BJ (cell line): ENCODE measurements around the gene SLC25A41. TPM values are rescaled to one million over a fixed set of nuclear protein-coding genes. Genes with fewer than 3 reads are reported as not detected.

Experiments
- CTCF ChIA-PET: fragments of 350-600 bp; formaldehyde crosslinking; extraction: SDS; loops from one replicate; lab custom pipeline; 2021; ENCODE audit warnings: antibody characterized with exemption, inconsistent platforms; lab: Yijun Ruan, JAX
- POLR2A ChIA-PET: fragments of 300-600 bp; sonication (Branson Sonifier 250); formaldehyde crosslinking; extraction: SDS; loops from one replicate; lab custom pipeline; 2021; ENCODE audit warnings: antibody characterized with exemption; lab: Charles Lee
- DNase-seq: peaks from one replicate; pipeline ENCODE4 v3.0.0-alpha.2; 2011; ENCODE audit warnings: low read depth
- H3K27me3 ChIP-seq: 2 replicates; pipeline ENCODE4 v1.6.0; 2011; ENCODE audit warnings: low read length; ENCODE audit not compliant: control insufficient read depth, insufficient read depth
- H3K36me3 ChIP-seq: 2 replicates; pipeline ENCODE4 v1.5.1; 2011; ENCODE audit warnings: low read length; ENCODE audit not compliant: control insufficient read depth, insufficient read depth
- H3K4me3 ChIP-seq: 2 replicates; pipeline ENCODE4 v1.5.1; 2011; ENCODE audit warnings: low read depth, mild to moderate bottlenecking, control low read depth, low read length
- polyA plus RNA-seq: library from polyadenylated mRNA; depleted of rRNA; stranded (reverse); fragments of >200 nt; gene quantifications from 2 replicates; pipeline ENCODE4 v1.2.3, GENCODE V29; 2011
- TF ChIP-seq, protein P1 (sequence below): IDR thresholded peaks from 2 replicates; pipeline ENCODE4 v1.5.1; 2011; ENCODE audit warnings: low read depth, mild to moderate bottlenecking, control low read depth, inconsistent platforms, low read length, moderate library complexity; ENCODE audit not compliant: insufficient read depth

Gene SLC25A41
- polyA plus RNA-seq, 1 experiment: 0.05 TPM

DNA sequence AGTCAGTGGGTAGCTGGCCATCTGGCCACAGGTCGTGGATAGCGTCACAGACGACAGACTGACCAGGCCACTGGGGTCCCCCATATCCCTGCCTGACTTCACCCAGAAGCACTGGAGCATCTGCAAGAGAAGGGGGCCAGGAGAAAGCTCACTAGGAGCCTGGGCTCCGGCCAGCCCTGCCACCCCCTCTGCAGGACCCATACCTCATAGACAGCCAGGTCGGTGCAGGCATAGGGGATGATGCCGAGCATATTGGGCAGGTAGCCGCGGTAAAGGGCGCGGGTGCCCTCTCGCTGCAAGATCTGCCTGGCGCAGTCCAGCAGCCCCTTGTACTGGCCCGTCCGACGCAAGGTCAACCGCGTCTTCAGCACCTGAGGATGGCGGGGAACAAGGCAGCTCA lies 6.4 kb downstream of the SLC25A41 start:
- Histone ChIP-seq H3K36me3 (no peaks in the 10 kb centered on the region), H3K4me3 (no peak overlapping the region), H3K27me3 (no peaks in the 10 kb centered on the region)
- no peak for DNase-seq
- ChIA-PET CTCF (interaction anchor here (0.6 to 0.8 kb wide), 2 partner anchors 9 to 380 kb away, joined by 3 read pairs; no protein-coding TSS in a partner anchor), POLR2A (no interaction called here)
- TF ChIP-seq, protein P1, sequence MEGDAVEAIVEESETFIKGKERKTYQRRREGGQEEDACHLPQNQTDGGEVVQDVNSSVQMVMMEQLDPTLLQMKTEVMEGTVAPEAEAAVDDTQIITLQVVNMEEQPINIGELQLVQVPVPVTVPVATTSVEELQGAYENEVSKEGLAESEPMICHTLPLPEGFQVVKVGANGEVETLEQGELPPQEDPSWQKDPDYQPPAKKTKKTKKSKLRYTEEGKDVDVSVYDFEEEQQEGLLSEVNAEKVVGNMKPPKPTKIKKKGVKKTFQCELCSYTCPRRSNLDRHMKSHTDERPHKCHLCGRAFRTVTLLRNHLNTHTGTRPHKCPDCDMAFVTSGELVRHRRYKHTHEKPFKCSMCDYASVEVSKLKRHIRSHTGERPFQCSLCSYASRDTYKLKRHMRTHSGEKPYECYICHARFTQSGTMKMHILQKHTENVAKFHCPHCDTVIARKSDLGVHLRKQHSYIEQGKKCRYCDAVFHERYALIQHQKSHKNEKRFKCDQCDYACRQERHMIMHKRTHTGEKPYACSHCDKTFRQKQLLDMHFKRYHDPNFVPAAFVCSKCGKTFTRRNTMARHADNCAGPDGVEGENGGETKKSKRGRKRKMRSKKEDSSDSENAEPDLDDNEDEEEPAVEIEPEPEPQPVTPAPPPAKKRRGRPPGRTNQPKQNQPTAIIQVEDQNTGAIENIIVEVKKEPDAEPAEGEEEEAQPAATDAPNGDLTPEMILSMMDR: no peak

DNA sequence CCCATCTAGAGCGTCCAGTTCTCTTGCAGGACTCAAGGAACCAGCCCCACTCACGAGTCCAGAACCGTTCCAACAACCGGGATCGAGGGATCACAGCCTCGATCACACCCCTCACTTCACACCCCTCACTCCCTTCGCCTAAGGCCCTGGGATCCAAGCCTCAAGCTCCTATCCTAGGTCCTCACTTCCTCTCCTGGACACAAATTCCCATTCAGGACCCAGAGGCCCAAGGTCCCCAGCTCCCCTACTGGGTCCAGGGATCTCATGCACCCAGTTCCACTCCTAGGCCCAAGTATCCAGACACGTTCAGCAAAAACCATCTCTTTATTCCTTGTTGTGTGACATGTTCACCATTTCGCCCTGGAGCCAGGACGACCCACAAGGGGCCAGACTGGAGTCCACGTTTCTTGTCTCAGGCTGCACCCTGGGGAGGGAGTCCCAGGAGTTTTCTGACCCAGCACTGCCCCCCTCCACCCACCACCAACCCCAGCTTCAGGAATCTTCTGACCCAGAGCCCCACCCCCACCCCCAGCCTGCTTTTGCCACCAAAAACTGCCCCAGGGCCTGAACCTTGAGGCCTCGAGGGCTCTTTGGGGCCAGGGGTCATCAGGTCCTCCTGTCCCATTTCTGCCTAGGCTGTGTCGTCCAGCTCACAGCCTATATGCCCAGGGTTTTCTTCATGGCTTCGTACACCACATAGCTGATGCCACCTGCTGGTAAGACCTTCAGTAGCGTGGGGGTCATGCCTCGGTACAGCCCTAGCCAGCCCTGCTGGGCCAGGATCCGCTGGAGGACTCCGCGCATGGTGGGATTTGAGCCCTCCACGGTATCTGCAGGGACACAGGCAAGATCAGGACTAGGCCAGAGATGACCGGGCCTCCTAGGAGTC lies 7.6 kb downstream of the SLC25A41 start:
- no peak for DNase-seq
- peaks cover 4% of the 10 kb centered on the region for H3K36me3 ChIP-seq
- TF ChIP-seq, protein P1: no peak
- H3K27me3 ChIP-seq: no peaks in the 10 kb centered on the region
- POLR2A ChIA-PET: no interaction called here
- H3K4me3 ChIP-seq: peak overlapping the region; percentile 16; the same call in 1 of the 2 replicates
- CTCF ChIA-PET: interaction anchor here (1.1 to 1.7 kb wide), 3 partner anchors 31 to 55 kb away, joined by 3 read pairs; partner anchors contain the start of gene DENND1C

DNA sequence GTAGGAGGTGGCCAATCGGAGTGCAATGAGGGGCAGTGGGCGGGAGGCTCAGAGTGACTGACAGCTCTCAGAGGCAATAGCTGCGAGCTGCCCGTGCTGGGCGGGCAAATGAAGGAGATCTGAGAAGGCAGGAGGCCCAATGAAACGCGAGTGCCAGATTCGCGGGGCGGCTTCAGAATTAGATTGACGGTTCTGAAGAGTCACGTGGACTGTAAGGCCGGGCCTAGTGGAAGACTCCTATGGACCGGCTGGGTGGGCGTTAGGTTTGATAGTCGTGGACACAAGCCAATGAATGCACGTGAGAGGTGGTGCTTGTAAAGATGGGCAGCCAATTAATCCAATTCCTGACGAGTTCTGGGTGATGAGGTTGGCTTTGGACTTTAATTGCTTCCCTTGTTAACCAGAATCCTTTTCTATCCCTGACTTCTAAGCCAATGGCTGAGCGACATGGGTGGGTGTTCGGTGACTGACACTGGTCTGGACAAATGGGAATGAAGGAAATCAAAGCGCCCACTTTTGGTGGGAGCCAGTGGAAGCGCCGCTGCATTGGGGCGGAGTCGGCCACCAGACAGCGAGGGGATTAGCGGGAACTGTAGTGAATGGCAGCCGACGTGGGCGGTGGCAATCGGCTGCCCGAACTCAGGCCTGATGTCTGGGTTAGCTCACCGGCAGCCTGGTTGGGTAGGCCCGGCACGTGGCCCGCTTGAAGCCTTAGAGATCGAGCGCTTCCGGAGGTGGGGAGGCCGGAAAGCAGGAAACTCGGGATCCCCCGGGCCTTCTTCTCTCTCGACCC lies 8.4 kb downstream of the SLC25A41 start:
- POLR2A ChIA-PET: interaction anchor here (0.6 kb wide), 2 partner anchors 53 to 687 kb away, joined by 3 to 4 read pairs; partner anchors contain the start of gene ALKBH7
- peak overlapping the region; percentile 16; the same call in 1 of the 2 replicates for H3K4me3 ChIP-seq

DNA sequence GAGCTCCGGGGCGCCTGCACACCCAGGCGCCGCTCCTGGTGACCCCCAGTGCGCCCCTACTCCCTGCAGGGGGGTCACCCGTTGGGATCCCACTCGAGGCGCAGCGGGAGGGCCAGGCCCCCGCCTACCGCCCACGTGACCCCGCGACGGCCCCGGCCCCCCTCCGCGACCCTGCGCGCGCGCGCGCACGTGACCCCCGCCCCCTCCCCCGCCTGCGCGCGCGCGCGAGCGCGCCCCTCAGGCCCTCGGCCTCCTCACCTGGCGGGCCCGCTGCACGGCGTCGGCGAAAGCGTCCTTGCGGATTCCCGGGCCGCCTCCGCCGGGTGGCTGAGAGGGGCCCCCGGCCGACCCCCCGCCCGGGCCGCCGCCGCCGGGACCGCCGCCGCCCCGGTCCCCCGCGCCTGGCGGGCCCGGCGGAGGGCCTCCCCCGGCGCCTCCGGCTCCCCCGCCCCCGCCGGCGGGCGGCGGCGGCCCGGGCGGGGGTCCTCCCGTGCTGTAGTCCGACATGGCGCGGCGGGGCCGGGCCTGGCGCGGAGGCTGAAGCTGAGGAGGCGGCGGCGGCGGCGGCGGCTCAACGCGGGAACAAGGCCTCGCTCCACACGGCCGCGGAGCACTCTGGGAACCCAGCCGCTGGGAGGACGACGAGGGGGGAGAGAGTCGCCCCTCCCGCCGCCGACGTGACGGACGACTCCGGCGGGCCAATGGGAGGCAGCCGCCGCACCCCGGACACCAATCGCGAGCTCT lies 9.2 kb downstream of the SLC25A41 start, which contains the start of gene KHSRP:
TSS of gene KHSRP (minus strand) at position 617 of the 744 bp plus-strand sequence. CDS start at position 507, 110 bp downstream.
- no peak for DNase-seq

More for the DNA sequence above, 8.4 kb downstream of the SLC25A41 start:
- TF ChIP-seq, protein P1: no peak
- DNase-seq: peak; percentile 100
- H3K36me3 ChIP-seq: peaks cover 12% of the 10 kb centered on the region
- no peaks in the 10 kb centered on the region for H3K27me3 ChIP-seq
- CTCF ChIA-PET: interaction anchor here (1.1 to 1.7 kb wide), 3 partner anchors 32 to 56 kb away, joined by 3 read pairs; partner anchors contain the start of gene DENND1C

More for the DNA sequence above, 9.2 kb downstream of the SLC25A41 start, which contains the start of gene KHSRP:
- Histone ChIP-seq H3K4me3 (peak within 1 kb of the TSS; percentile 91), H3K27me3 (no peaks in the 10 kb centered on the region), H3K36me3 (peaks cover 18% of the 10 kb centered on the region)
- POLR2A ChIA-PET: interaction anchor here (0.6 kb wide), 2 partner anchors 52 to 686 kb away, joined by 3 to 4 read pairs; partner anchors contain the start of gene ALKBH7
- TF ChIP-seq, protein P1: no peak
- CTCF ChIA-PET: interaction anchor here (1.1 to 1.7 kb wide), 3 partner anchors 31 to 57 kb away, joined by 3 read pairs; partner anchors contain the start of gene DENND1C
